ENCODE measurements around the gene COL2A1. TPM values are rescaled to one million over a fixed set of nuclear protein-coding genes. Genes with fewer than 3 reads are reported as not detected.

COL2A1 gene
- total and polyA plus RNA-seq, 2 donors from 2014 or later, result not detected

DNA sequence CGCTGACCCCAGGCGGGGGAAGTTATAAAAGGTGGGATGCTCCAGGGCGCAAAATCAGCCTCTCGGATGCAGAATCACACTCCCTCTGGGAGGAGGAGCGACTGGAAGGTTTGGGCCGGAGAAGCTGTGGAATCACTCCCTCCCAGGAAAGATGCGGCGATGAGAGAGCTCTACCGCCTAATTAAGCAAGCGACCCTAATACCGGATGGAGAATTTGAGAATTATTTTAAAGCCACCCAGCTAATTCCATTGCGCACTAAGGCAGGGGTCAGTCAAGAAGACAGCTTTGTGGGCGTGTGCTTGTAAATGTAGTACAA is 1.9 kb downstream of the COL2A1 start:
- Histone ChIP-seq H3K4me3 (ENCODE audit: low read length in 3 of 3) (peak overlapping the region; percentile 38 to 55 (median 42)), H3K4me1 (ENCODE audit: control insufficient read depth in 2 of 3, insufficient read depth in 2 of 3, low read depth in 1 of 3, low read length in 3 of 3) (peaks cover 0 to 32% (median 16%) of the 10 kb centered on the region in 3 donors), H3K9me3 (ENCODE audit: control insufficient read depth in 2 of 3, insufficient read depth in 1 of 3, low read length in 3 of 3) (no peaks in the 10 kb centered on the region), H3K27me3 (ENCODE audit: control insufficient read depth, insufficient read depth, low read length) (peaks cover 11% of the 10 kb centered on the region), H3K36me3 (ENCODE audit: control insufficient read depth in 2 of 3, insufficient read depth in 3 of 3, low read length in 3 of 3) (no peaks in the 10 kb centered on the region), H3K27ac (ENCODE audit: low read depth in 2 of 2, low read length in 2 of 2) (no peak overlapping the region), H3K9ac (ENCODE audit: low read length in 3 of 3) (no peak overlapping the region)
- no peak for FAIRE-seq
- peak in 3 of 5 donors; percentile 40 to 70 (median 53) for DNase-seq
- intact Hi-C loops (cut with DNase I), result no loop called here
- TF ChIP-seq, protein P1, sequence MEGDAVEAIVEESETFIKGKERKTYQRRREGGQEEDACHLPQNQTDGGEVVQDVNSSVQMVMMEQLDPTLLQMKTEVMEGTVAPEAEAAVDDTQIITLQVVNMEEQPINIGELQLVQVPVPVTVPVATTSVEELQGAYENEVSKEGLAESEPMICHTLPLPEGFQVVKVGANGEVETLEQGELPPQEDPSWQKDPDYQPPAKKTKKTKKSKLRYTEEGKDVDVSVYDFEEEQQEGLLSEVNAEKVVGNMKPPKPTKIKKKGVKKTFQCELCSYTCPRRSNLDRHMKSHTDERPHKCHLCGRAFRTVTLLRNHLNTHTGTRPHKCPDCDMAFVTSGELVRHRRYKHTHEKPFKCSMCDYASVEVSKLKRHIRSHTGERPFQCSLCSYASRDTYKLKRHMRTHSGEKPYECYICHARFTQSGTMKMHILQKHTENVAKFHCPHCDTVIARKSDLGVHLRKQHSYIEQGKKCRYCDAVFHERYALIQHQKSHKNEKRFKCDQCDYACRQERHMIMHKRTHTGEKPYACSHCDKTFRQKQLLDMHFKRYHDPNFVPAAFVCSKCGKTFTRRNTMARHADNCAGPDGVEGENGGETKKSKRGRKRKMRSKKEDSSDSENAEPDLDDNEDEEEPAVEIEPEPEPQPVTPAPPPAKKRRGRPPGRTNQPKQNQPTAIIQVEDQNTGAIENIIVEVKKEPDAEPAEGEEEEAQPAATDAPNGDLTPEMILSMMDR (IDR thresholded peaks at IDR 0.05; ENCODE audit: borderline replicate concordance, extremely low read depth, insufficient read depth), result no peak

DNA sequence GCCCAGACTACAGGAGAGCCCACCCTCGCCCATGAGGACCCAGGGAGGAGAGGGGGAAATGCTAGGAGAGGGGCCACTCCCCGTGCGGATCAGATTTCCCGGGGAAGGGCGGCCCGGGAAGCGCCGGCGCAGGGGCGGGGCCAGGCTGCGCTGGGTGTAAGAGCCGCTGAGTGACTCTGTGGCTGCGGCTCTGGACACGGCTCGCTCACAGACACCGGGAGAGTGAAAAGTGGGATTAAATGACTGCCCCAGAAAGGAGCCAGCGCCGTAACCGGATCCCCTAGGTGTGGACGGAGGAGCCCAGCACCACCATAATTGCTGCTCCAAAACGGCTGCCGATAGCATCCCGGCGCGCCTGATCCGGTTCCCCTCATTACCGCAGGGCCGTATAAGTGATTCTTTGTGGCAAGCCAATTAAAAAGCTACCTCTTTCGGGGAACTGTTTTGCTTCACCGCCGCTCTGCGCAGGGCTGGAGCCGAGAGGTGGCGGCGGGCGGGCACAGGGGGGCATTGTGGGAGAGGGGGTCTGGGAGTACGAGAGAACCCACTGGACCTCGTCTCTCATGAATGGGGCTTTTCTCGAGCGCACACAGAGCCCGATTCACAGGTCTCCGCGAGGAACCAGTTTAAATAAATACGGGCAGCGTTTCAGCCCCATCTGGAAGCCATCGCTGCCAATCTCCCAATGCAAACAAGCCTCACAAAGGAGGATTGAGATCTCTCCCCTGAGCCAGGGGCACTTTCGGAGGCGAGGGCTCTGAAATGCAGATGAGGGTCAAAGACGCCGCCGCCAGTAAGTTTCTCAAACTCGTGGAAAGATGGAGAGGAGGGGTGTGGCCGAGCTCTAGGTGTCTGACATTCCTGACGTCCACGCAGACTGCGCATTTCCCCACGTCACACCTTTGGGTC is 2.5 kb downstream of the COL2A1 start:
- Histone ChIP-seq H3K4me1 (ENCODE audit: control insufficient read depth in 2 of 3, insufficient read depth in 2 of 3, low read depth in 1 of 3, low read length in 3 of 3) (peaks cover 0 to 32% (median 16%) of the 10 kb centered on the region in 3 donors), H3K4me3 (ENCODE audit: low read length in 3 of 3) (peak overlapping the region; percentile 46 to 55 (median 51)), H3K36me3 (ENCODE audit: control insufficient read depth in 2 of 3, insufficient read depth in 3 of 3, low read length in 3 of 3) (no peaks in the 10 kb centered on the region), H3K9ac (ENCODE audit: low read length in 3 of 3) (no peak overlapping the region), H3K9me3 (ENCODE audit: control insufficient read depth in 2 of 3, insufficient read depth in 1 of 3, low read length in 3 of 3) (no peaks in the 10 kb centered on the region), H3K27ac (ENCODE audit: low read depth in 2 of 2, low read length in 2 of 2) (no peak overlapping the region), H3K27me3 (ENCODE audit: control insufficient read depth, insufficient read depth, low read length) (peaks cover 11% of the 10 kb centered on the region)
- intact Hi-C loops (cut with DNase I), result no loop called here
- DNase-seq, result peak; percentile 81 to 92 (median 90)
- FAIRE-seq, result no peak
- TF ChIP-seq, protein P1 (IDR thresholded peaks at IDR 0.05; ENCODE audit: borderline replicate concordance, extremely low read depth, insufficient read depth), result no peak

DNA sequence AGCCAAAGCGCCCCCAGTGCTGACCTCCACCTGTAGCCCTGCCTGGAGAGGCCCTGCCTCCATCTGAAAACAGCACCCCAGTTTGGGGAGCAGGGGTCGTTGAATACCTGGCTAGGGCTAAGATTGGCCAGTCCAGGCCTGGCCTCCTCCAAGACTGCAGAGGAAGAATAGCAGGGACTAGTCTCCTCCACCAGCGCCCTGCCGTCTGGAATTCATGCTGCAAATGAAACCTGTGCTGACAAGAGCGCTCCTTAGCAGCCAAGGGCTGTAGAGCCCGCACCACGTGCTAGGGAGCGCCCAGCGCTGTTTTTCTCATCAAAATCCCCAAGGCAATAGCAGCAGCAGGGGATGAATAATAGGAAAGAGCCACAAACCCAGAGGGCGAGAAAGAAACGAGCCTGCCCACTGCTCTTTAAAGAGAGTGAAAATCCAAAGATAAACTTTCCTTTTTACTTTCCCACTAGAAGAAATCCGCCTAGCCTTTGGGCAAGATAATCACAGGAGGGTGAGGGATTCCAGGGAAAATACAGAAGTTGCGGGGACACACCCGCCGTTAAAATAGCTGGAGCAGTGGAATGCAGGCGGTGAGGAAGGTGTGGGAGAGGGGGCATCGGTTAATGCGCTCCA is 3.3 kb downstream of the COL2A1 start:
- Histone ChIP-seq H3K36me3 (ENCODE audit: control insufficient read depth in 2 of 3, insufficient read depth in 3 of 3, low read length in 3 of 3) (no peaks in the 10 kb centered on the region), H3K4me1 (ENCODE audit: control insufficient read depth in 2 of 3, insufficient read depth in 2 of 3, low read depth in 1 of 3, low read length in 3 of 3) (peaks cover 0 to 32% (median 16%) of the 10 kb centered on the region in 3 donors), H3K9me3 (ENCODE audit: control insufficient read depth in 2 of 3, insufficient read depth in 1 of 3, low read length in 3 of 3) (no peaks in the 10 kb centered on the region), H3K27me3 (ENCODE audit: control insufficient read depth, insufficient read depth, low read length) (peaks cover 11% of the 10 kb centered on the region), H3K9ac (ENCODE audit: low read length in 3 of 3) (no peak overlapping the region), H3K27ac (ENCODE audit: low read depth in 2 of 2, low read length in 2 of 2) (no peak overlapping the region), H3K4me3 (ENCODE audit: low read length in 3 of 3) (peak overlapping the region; percentile 42 to 55 (median 51))
- intact Hi-C loops (cut with DNase I), result no loop called here
- peak; percentile 53 to 74 (median 71) for DNase-seq
- TF ChIP-seq, protein P1 (IDR thresholded peaks at IDR 0.05; ENCODE audit: borderline replicate concordance, extremely low read depth, insufficient read depth), result no peak
- FAIRE-seq, result no peak
